ENCODE measurements around the gene MACF1.

DNA sequence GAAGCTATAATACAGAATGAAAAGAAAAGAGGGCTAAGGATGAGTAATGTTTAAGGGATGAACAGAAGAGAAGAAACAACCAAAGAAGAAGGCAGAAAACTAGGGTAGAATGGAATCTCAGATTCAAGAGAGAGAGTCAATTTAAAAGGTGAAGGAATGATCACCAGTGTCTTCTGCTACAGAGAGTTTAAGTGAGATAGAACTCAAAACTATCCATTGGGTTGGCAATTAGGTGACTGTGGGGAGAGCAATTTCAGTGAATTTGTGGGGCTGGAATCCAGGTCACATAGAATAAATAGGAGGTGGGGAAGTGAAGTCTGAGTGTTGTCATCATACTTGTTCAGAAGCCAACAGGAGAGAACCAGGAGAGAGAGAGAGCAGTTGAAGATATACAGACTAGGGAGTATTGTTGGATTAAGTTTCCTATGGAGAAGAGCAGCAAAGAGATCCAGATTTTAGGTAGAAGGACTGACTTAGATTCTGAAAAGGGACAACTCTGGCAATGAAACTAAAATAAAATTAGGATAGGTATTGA is 19.9 kb downstream of the MACF1 start:
- TF ChIP-seq CTCF (IDR thresholded peaks at IDR 0.05) (no peak), POLR2A (IDR thresholded peaks at IDR 0.05) (no peak), EP300 (IDR thresholded peaks at IDR 0.05) (no peak)
